ENCODE measurements around the gene MTUS2. TPM values are rescaled to one million over a fixed set of nuclear protein-coding genes. Genes with fewer than 3 reads are reported as not detected.

MTUS2 gene
- total and polyA plus RNA-seq, 2 of the 8 experiments (the other 6 are each of a cell fraction or from before 2014, with no cell fraction given), result 0.18 to 0.80 TPM

GRCh38 chr13:28958018-28958417 lies 137.9 kb downstream of the MTUS2 start:
- Histone ChIP-seq H3K4me3 (ENCODE audit: extremely low read depth in 1 of 4, insufficient read depth in 2 of 4, low read depth in 3 of 4, low read length in 4 of 4) (no peak overlapping the region), H3K27ac (ENCODE audit: low read depth, low read length) (no peak overlapping the region)

More at GRCh38 chr13:28958018-28958417, 137.9 kb downstream of the MTUS2 start:
- H3K9me3 ChIP-seq (ENCODE audit: insufficient read depth in 2 of 2, low read depth in 1 of 2, low read length in 1 of 2), result no peaks in the 10 kb centered on the region
- no peaks in the 10 kb centered on the region for H4K20me1 ChIP-seq (replicated peaks in 1 of 2; ENCODE audit: control insufficient read depth in 1 of 2, insufficient read depth in 2 of 2, low read length in 2 of 2)
- no peaks in the 10 kb centered on the region for H3K23me2 ChIP-seq (ENCODE audit: low read depth, low read length)
- no peak overlapping the region for H2AK5ac ChIP-seq (ENCODE audit: low read depth, low read length)
- no peak overlapping the region for H3K23ac ChIP-seq (ENCODE audit: insufficient read length)
- no peak overlapping the region for H4K5ac ChIP-seq (ENCODE audit: insufficient read length, low read depth, low read length)
- no peaks in the 10 kb centered on the region for H3K4me1 ChIP-seq (replicated peaks in 1 of 4; ENCODE audit: control insufficient read depth in 3 of 4, insufficient read depth in 4 of 4, low read length in 3 of 4)
- H4K8ac ChIP-seq (ENCODE audit: extremely low read depth, insufficient read depth, low read length), result no peak overlapping the region
- no peak overlapping the region for H4K91ac ChIP-seq (replicated peaks; ENCODE audit: insufficient read length, low read length)
- DNase-seq (ENCODE audit: low read depth in 1 of 2, low spot score in 2 of 2) (no peak), FAIRE-seq (no peak)
- H3K4me2 ChIP-seq (ENCODE audit: insufficient read depth in 1 of 2, low read depth in 2 of 2, low read length in 2 of 2), result no peak overlapping the region
- 92% methylated on average over 11 of the region's 11 CpGs; no CpG with 5 or more reads in 1 of the 2 experiments for WGBS, 2 experiments (ENCODE audit: extremely low coverage in 1 of 2, insufficient coverage in 1 of 2, insufficient read length in 1 of 2, insufficient replicate concordance in 2 of 2, low coverage in 1 of 2, low lambda C conversion rate in 2 of 2, missing lambda C conversion rate in 1 of 2)
- no peaks in the 10 kb centered on the region for H3K27me3 ChIP-seq (replicated peaks in 1 of 4; ENCODE audit: control insufficient read depth in 3 of 4, extremely low read depth in 1 of 4, insufficient read depth in 3 of 4, low read length in 3 of 4)
- H3K36me3 ChIP-seq (ENCODE audit: control insufficient read depth in 2 of 4, insufficient read depth in 4 of 4, low read length in 3 of 4), result no peaks in the 10 kb centered on the region
- no peak overlapping the region for H3K56ac ChIP-seq (replicated peaks; ENCODE audit: insufficient read length, low read depth, low read length)
- no peak overlapping the region for H2BK20ac ChIP-seq (ENCODE audit: low read length)
- H3K18ac ChIP-seq (ENCODE audit: extremely low read depth, low read length), result no peak overlapping the region
- H3K9ac ChIP-seq (replicated peaks in 1 of 4; ENCODE audit: extremely low read depth in 1 of 4, low read depth in 3 of 4, low read length in 3 of 4), result no peak overlapping the region
- no peaks in the 10 kb centered on the region for H3K79me2 ChIP-seq (ENCODE audit: control insufficient read depth in 1 of 2, insufficient read depth in 2 of 2, low read length in 2 of 2)
- no peak for TF ChIP-seq MAFK (IDR thresholded peaks at IDR 0.05; ENCODE audit: low read depth, low read length)
- TF ChIP-seq, protein P1, sequence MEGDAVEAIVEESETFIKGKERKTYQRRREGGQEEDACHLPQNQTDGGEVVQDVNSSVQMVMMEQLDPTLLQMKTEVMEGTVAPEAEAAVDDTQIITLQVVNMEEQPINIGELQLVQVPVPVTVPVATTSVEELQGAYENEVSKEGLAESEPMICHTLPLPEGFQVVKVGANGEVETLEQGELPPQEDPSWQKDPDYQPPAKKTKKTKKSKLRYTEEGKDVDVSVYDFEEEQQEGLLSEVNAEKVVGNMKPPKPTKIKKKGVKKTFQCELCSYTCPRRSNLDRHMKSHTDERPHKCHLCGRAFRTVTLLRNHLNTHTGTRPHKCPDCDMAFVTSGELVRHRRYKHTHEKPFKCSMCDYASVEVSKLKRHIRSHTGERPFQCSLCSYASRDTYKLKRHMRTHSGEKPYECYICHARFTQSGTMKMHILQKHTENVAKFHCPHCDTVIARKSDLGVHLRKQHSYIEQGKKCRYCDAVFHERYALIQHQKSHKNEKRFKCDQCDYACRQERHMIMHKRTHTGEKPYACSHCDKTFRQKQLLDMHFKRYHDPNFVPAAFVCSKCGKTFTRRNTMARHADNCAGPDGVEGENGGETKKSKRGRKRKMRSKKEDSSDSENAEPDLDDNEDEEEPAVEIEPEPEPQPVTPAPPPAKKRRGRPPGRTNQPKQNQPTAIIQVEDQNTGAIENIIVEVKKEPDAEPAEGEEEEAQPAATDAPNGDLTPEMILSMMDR (IDR thresholded peaks at IDR 0.05; ENCODE audit: control extremely low read depth in 1 of 3, insufficient read depth in 1 of 3, low read depth in 1 of 3, low read length in 3 of 3), result no peak
- no peak for TF ChIP-seq ASH2L (IDR thresholded peaks at IDR 0.05; ENCODE audit: low read length)
- TF ChIP-seq BCL11A (IDR thresholded peaks at IDR 0.05; ENCODE audit: low read depth in 2 of 2, low read length in 2 of 2), result no peak
- no peak for TF ChIP-seq JUN (IDR thresholded peaks at IDR 0.05; ENCODE audit: low read depth, low read length)
- no peak overlapping the region for H2BK15ac ChIP-seq (ENCODE audit: low read length)
- H3K4ac ChIP-seq (replicated peaks; ENCODE audit: insufficient read length, low read depth, low read length), result no peak overlapping the region
- H2BK120ac ChIP-seq (replicated peaks; ENCODE audit: low read depth, low read length), result no peak overlapping the region
- no peak overlapping the region for H2BK5ac ChIP-seq (ENCODE audit: low read depth, low read length)
- ChIA-PET CTCF (ENCODE audit: partially characterized antibody) (interaction anchor here (1.2 kb wide), 3 partner anchors 9 to 14 kb away, joined by 3 read pairs; no protein-coding TSS in a partner anchor), POLR2A (ENCODE audit: partially characterized antibody) (no interaction called here)
- no peak overlapping the region for H2AFZ ChIP-seq (ENCODE audit: low read length)
- no peak overlapping the region for H2BK12ac ChIP-seq (ENCODE audit: low read depth, low read length)
- H3K79me1 ChIP-seq (ENCODE audit: low read depth, low read length), result no peaks in the 10 kb centered on the region
- H3K14ac ChIP-seq (ENCODE audit: insufficient read length), result no peak overlapping the region
